ENCODE data around the gene ABCA13.

DNA sequence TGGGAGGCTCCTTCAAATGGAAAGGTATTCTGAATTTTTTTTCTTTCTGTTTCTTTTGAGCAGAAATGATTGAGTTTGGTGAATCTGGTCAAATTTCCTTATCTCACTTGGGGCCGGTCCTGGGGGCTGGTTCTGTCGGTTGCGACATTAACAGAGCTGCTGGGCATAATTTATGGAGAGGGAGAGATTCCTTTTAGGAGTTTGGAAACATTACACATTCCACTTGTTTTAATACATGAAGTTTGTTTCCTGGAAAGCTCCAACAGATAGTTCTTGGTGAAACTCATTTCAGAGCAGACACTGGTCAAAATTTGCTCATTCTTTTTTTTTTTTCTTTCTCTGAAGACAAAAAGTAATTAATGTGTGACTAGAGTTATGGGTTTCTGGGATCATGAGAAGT lies 129.9 kb downstream of the ABCA13 start:
- no peak for TF ChIP-seq CTCF (IDR thresholded peaks at IDR 0.05; ENCODE audit: insufficient read depth, low read length)
- no peak for TF ChIP-seq POLR2AphosphoS5 (IDR thresholded peaks at IDR 0.05; ENCODE audit: low read depth)
- TF ChIP-seq GABPA (IDR thresholded peaks at IDR 0.05; ENCODE audit: low read depth), result no peak
- TF ChIP-seq REST (IDR thresholded peaks at IDR 0.05; ENCODE audit: insufficient replicate concordance, low read depth), result no peak
- TF ChIP-seq SPI1 (IDR thresholded peaks at IDR 0.05; ENCODE audit: borderline replicate concordance, low read depth), result no peak
